ENCODE data around the gene PPARD.

The PPARD gene

DNA sequence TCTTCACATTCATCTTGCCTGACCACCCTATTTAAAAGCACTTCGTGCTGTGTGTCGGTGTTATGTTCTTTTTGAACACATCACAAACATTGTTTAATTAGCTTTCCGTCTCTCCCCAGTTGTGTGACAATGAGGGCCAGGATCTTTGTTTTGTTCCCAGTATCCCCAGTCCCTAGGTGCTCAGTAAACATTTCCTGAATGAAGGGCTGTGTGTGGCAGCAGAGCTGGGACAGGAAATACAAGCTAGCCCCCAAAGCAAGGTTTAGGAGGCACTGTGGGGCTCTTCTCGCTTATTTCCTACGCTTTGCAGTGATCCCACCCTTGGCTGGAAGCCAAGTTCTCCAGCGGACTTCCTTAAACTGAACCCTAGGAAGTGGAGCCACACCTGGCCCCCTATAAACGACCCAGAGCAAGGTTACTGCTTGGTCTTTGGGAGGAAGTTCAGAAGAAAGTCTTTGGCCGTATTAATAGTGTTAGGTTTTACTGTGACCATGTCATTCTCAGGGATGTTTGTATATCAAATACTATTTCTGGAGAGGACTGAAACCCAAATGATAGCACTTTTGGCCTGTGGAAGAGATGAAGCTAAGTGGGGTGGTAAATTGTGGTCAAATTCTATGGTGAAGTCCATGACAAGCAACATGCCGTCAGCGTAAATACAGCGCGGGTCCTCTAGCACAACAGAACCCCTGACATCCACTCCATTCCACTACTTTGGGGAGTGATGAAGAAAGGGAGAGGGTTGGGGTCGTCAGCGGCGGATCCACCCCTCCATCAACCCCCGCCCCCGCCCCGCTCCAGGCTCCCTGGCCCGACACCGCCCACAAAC is 109.2 kb downstream of the PPARD start:
- H3K27ac ChIP-seq, result peak overlapping the region in 13 of 21 experiments; percentile 1 to 82 (median 45)
- H3K4me3 ChIP-seq, result peak overlapping the region; percentile 46 to 80 (median 64)

DNA sequence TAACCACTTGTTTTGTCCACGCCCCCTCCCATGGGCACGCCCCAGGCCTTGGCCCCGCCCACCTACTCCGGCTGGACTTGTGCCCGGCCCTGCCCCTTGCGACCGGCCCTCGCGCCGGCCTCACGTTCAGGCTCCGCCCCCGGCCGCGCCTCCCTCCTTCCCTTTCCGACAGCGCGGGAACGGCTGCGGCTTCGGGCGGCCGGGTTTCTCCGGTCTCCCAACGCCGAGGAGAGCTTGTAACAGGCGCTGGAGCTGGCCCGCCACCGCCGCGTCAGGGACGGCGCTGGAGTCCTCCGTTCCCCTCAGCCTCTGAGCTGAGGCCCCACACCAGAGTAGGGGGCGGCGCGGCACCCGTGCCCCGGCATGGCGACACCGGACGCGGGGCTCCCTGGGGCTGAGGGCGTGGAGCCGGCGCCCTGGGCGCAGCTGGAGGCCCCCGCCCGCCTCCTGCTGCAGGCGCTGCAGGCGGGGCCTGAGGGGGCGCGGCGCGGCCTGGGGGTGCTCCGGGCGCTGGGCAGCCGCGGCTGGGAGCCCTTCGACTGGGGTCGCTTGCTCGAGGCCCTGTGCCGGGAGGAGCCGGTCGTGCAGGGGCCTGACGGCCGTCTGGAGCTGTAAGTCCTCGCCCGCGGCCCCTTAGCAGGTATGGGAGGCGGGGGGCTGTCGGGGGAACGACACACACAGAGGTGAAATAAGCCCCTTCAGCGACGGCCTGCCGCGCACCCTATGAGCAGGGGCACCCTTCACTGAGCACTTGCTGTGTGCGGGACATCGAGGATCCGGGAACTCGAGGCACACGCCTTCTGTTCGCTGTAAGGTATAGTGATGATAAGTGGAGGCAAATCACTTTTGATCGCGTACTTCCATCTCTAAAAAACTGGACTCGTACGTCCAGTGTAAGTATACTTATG is 110.1 kb downstream of the PPARD start, which contains the start of gene FANCE:
Gene FANCE (plus strand): TSS at position 156 of the 908 bp plus-strand sequence. CDS start 208 bp downstream, at position 364.
- Histone ChIP-seq H3K27ac (peak within 1 kb of the TSS in 19 of 21 experiments; percentile 1 to 85 (median 65)), H3K4me3 (peak within 1 kb of the TSS; percentile 46 to 80 (median 64))

DNA sequence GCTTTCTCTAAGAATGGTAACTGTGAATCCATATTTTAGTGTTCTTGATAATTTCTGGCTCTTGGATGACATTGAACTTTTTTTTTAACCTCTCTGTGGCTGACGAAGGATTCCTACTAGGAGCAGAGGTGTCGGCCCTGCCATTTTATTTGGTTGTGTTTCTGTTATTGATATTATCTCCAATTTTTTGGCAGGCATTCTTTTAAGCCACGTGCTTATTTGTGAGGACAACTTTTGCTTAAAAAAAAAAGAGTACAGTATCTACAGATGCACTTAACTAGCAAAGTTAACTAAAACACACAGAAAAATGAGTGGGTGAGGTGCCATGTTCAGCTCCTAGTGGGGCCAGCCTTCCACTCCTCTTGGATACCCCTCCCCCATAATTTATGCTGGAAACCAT is 110.9 kb downstream of the PPARD start:
- peak overlapping the region; percentile 46 to 80 (median 64) for H3K4me3 ChIP-seq
- H3K27ac ChIP-seq, result peak overlapping the region in 6 of 21 experiments; percentile 20 to 82 (median 75)

DNA sequence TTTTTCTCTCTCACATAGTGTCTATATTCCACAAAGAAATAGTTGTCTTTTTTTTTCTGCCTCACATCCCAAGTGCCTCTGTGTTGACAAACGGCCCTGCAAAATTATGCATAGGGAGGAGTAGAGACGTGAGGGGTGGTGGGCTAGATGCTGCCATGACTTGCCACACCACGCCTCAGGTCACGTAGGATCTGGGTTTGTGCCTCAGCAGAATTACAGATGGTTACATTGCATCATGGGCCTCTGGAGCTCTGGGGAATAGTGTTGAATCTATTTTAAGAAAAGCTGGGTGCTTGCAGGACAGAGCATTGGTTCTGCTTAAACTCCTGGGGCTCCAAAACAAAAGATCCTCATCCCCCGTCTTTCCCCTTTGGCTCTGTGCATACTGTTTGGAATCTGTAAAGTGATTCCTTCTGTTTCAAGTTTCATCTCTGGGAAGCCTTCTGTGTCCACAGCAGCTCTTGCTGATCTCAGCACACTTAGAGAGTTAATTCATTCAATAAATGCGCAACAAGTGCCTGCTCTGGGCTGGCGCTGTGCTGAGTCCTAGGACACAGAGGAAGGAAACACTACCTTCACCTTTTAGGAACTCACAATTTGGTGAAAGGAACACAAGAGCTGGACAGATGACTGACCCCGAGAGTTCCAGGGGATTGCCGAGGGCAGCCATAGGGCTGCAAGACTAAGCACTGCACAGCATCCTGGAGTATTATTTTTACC is 112.2 kb downstream of the PPARD start:
- peak overlapping the region in 8 of 21 experiments; percentile 0 to 70 (median 18) for H3K27ac ChIP-seq

DNA sequence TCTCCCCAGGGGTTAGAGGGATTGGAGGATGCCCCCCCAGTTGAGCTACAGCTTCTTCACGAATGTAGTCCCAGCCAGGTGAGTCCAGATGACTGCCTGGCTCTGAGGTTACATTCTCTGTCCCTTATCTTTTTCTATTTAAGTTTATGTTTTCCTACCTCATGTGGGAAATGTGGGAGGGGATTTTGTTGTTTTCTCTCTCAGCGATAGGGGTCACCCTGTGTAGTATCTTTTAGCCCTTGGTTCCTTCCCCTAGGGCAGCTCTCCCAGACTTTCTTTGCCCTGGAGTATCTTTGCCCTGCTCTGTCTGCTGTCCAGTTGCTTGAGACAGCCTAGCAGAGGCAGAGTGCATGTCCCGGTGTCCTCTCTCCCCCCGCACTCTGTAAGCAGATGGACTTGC is 115.5 kb downstream of the PPARD start:
- Histone ChIP-seq H3K4me3 (no peak overlapping the region), H3K27ac (no peak overlapping the region)

More for the DNA sequence above, 112.2 kb downstream of the PPARD start:
- no peak overlapping the region for H3K4me3 ChIP-seq

DNA sequence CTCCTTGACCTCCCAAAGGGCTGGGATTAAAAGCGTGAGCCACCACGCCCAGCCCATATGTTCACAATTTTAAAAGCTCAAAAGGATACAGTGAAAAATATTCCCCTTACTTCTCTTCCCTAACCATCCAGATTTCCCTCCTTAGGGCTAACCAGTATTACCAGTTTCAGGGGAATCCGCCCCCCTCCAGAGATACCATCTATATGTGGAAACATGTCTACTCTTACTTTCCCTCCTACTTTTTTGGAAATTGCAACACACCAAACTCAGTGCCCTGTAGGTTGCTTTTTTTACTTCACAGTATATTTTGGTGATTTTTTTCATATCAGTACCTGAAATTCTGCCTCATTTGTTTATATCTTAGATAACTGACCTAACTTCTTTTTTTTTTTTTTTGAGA is 118.9 kb downstream of the PPARD start:
- Histone ChIP-seq H3K27ac (no peak overlapping the region), H3K4me3 (no peak overlapping the region)

DNA sequence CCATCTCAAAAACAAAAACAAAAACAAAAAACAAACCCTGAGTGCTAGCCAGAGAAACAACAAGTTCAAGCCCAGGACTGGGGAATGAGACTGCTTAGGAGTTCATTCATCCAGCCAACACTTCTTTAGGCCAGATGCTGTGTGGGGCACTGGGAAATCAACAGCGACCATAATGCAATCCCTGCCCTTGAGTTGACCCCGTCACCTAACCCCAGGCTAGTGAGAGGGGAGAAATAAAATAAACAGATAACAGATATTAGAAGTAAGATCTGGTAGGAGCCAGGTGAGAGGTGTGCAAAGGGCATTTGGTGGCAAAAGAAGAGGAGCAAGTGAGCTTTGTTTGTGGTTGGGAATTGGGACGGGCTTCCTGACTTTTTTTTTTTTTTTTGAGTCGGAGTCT is 120.9 kb downstream of the PPARD start:
- no peak overlapping the region for H3K27ac ChIP-seq
- no peak overlapping the region for H3K4me3 ChIP-seq

DNA sequence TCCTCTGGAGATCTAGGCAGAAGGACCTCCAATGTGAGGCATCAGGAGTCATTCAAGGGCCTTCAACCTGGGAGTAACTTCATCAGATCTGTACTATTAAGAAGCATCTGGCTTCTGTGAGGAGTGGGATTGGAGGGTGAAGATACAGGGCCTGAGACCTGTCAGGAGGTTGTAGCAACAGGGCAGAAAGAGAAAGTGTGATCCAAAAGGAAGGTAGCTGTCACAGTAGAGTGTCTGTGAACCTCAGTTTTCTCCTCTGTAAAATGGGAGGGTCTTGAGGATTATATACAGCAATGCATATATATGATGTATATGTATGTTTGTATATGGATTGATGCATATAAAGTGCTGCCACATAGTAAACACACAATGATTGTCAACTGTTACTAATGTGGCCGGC is 123.3 kb downstream of the PPARD start:
- Histone ChIP-seq H3K27ac (no peak overlapping the region), H3K4me3 (no peak overlapping the region)

DNA sequence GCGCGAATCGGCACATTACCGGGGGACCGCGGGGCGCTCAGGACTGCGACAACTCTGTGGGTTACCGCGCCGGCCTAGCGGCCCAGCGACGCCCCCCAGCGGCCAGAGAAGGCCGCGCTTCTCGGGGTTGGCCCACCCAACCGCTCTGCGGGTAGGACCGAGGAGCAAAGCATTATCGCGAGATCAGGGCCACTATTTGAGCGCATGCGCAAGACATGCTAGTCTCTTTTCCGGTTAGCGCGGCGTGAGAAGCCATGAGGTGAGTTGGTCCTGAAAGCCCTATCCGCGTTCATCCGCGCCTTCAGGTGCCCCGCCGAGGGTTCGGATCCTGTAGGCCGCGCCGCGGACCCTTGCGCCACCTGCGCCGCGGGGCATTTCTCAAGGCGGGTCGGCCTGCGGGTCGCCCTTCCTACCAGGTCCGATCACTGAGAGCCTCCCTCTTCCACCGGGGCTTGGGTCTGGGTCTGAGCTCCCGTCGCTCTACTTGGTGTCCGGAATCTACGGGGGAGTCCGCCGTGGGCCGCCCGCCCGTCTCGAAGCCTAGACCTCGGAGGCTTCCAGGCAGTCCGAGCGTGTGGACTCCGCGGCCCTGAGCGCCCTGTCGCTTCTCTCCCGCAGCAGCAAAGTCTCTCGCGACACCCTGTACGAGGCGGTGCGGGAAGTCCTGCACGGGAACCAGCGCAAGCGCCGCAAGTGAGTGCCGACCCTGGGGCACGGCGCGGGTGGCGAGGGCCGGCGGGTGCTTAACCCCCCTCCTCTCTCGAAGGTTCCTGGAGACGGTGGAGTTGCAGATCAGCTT is 126.0 kb downstream of the PPARD start, which contains the start of gene RPL10A:
Gene RPL10A (plus strand): TSS at position 221 of the 799 bp plus-strand sequence. CDS start 34 bp downstream, at position 255.
- peak within 1 kb of the TSS; percentile 66 to 97 (median 92) for H3K27ac ChIP-seq
- H3K4me3 ChIP-seq, result peak within 1 kb of the TSS; percentile 57 to 92 (median 85)

DNA sequence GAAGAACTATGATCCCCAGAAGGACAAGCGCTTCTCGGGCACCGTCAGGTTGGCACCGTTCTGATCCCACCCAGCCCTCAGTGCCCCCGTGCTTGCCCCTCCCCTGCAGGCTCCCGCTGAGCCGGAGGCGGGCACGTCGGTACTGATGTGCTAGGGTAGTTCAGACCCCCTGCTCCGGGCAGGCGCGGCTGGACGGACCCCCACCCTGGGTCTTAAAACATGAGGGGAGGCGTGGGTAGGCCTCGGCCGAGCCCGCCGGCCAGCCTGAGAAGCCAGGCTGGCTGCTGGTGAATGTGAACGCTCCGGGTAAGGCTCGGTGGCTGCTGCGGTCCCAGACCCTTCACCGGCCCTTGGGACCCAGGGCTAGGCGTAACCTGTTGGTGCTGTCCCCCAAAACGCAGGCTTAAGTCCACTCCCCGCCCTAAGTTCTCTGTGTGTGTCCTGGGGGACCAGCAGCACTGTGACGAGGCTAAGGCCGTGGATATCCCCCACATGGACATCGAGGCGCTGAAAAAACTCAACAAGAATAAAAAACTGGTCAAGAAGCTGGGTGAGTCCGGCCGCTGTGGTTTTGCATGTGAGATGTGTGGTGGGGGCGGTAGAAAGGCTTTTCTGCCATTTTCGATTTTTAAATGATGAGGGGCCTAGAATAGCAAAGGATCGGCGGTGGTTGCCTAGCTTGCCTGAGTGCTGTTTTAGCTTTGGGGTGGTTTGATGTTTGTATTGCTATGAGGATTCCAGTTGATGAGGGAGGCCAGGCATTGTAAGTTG is 126.8 kb downstream of the PPARD start:
- peak overlapping the region; percentile 57 to 92 (median 85) for H3K4me3 ChIP-seq
- H3K27ac ChIP-seq, result peak overlapping the region; percentile 66 to 97 (median 92)

DNA sequence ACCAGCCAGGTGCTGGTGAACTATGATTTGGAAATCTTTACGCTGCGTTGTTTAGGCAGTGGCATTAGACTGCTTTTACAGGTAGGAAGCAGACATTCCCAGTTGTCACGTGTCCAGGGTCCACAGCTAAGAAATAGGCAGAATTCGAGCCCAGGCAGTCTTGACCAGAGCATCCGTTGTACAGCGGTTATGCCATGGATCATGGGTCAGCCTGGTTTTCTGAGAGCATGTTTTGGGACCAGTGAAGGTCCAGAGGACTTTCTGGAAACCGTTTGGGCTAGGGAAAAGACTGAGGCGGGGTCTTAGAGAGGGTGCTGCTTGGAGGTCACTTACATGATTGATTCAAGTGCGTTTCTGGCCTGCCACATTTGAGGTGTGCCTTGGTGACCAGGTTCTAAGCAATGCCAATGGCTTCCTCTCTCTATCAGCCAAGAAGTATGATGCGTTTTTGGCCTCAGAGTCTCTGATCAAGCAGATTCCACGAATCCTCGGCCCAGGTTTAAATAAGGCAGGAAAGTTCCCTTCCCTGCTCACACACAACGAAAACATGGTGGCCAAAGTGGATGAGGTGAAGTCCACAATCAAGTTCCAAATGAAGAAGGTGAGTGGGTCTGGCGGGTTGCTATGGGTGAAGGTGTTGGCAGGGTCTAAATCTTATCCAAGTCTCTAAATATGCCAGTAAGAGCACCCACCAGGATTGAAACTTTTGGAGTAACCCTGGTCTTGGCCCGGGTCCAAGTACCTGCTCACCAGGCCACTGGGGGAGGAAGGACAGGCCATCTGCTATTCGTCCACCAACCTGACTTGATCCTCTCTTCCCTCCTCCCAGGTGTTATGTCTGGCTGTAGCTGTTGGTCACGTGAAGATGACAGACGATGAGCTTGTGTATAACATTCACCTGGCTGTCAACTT is 127.6 kb downstream of the PPARD start:
- Histone ChIP-seq H3K27ac (peak overlapping the region in 19 of 21 experiments; percentile 74 to 97 (median 93)), H3K4me3 (peak overlapping the region; percentile 57 to 92 (median 85))

DNA sequence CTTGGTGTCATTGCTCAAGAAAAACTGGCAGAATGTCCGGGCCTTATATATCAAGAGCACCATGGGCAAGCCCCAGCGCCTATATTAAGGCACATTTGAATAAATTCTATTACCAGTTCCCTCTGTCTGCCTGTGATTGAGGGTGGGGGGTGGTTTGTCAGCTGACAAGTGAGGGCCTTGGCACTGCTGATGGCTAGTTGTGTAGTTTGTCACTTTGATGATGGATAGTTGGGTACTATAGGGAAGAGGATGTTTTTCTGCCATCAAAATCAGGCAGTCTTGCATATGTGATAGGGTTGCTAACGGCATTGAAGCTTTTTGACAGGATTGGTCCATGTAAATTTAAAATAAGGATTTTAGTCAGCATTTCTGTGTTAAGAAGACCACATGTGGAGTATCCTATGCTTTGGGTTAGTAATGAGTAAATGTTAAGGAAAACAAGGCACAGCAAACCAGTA is 128.3 kb downstream of the PPARD start:
- peak overlapping the region in 4 of 7 experiments; percentile 57 to 88 (median 82) for H3K4me3 ChIP-seq
- H3K27ac ChIP-seq, result peak overlapping the region in 9 of 21 experiments; percentile 11 to 97 (median 91)

DNA sequence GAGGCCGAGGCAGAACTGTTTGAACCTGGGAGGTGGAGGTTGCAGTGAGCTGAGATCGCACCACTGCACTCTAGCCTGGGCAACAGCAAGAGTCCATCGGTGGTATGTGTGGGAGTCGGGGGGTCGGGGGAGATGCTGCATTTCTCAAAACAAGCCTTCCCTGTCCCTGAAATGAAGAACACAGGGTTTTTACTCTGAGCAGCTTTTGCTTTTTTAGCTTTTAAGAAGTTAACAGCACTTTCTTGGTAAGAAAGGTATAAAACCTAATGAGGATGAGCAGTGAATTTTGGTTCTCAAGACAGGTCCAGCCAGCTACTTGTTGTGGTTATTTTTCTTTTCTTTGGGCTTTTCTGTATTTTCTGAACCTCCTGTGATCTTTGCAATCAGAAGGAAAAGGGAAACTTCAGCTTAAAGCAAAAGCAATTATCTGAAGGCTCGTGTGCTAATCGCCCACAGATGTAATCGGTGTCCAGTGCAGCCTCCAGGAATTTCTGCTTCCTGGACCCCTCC is 129.5 kb downstream of the PPARD start:
- Histone ChIP-seq H3K4me3 (no peak overlapping the region), H3K27ac (peak overlapping the region in 5 of 21 experiments; percentile 14 to 47 (median 45))

DNA sequence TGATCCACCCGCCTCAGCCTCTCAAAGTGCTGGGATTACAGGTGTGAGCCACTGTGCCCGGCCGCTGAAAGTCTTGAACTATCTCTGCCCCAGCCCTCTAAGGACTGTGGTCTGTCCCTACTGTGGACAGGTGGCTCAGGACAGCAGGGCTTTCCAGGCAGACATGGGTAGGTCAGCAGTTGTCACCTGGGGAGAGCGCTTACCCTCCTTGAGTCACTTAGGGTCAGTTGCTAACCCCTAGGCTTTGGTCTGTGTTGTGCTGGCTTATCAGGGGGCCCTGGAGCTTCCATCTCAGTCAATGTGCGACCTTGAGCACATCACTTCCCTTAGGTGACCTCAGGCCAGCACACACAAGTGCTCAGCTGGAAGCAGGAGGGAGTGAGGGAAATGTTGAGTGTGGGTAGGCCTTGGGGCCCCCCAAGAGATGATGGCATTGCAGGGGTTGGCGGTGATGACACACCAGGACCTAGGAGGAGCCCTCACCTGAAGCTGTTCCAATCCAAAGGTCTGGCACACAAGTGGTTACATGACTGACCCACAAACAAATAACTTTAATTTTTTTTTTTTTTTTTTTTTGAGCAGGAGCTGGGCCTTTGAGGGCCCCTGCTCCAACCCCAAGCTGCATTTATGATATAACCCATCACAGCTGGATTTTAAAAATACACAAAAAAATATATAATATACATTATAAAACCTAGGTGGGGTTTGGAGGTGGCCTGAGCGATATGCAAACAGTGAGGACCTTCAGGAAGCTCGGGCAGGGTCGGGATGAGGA is 130.9 kb downstream of the PPARD start:
- peak overlapping the region in 1 of 21 experiments; percentile 6 for H3K27ac ChIP-seq
- no peak overlapping the region for H3K4me3 ChIP-seq

DNA sequence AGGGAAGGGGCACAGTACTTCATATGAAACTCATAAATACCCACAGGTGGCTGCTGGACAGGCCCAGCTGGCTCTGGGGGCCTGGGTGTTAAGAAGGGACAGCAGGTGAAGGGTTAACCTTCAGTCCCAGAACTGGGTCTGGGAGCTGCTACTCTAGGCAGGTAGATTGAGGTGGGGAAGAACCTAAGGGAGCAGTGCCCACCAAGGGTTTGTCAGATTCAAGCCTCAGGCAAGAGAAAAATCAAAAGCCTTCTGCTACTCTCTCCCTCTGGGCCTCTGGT is 131.4 kb downstream of the PPARD start:
- no peak overlapping the region for H3K4me3 ChIP-seq
- H3K27ac ChIP-seq, result peak overlapping the region in 1 of 21 experiments; percentile 6
